Stimulated activated CD8-positive, alpha-beta memory T cell treated with anti-CD3 and anti-CD28 coated beads, Interleukin-15, amount 100 ng/mL, for 24 hours (primary cell): ENCODE data around the gene PREX1.

ENCODE experiments used
- DNase-seq: peaks from one replicate; pipeline ENCODE4 v3.0.0-alpha.2; 2020; ENCODE audit warnings: low read depth

PREX1 gene

GRCh38 chr20:48752963-48753362 is 74.8 kb downstream of the PREX1 start:
- no peak for DNase-seq

- DNase-seq = no peak
Measured at GRCh38 chr20:48751871-48752270, 75.9 kb downstream of the PREX1 start.

GRCh38 chr20:48750941-48751635 is 76.7 kb downstream of the PREX1 start:
- DNase-seq = no peak

- DNase-seq = no peak
Measured at GRCh38 chr20:48750376-48750775, 77.4 kb downstream of the PREX1 start.

GRCh38 chr20:48749437-48749836 is 78.4 kb downstream of the PREX1 start:
- no peak for DNase-seq

GRCh38 chr20:48748556-48748955 is 79.2 kb downstream of the PREX1 start:
- DNase-seq = no peak

- no peak for DNase-seq
Measured at GRCh38 chr20:48747840-48748414, 79.9 kb downstream of the PREX1 start.

- DNase-seq = no peak
Measured at GRCh38 chr20:48745330-48745729, 82.5 kb downstream of the PREX1 start.

- no peak for DNase-seq
Measured at GRCh38 chr20:48744515-48744914, 83.3 kb downstream of the PREX1 start.

- DNase-seq = no peak
Measured at GRCh38 chr20:48743807-48744206, 84.0 kb downstream of the PREX1 start.

GRCh38 chr20:48742912-48743680 is 84.7 kb downstream of the PREX1 start:
- DNase-seq = no peak

GRCh38 chr20:48742233-48742632 is 85.6 kb downstream of the PREX1 start:
- DNase-seq = no peak

GRCh38 chr20:48741669-48742068 is 86.1 kb downstream of the PREX1 start:
- no peak for DNase-seq

- DNase-seq = no peak
Measured at GRCh38 chr20:48740712-48741111, 87.1 kb downstream of the PREX1 start.

GRCh38 chr20:48740292-48740649 is 87.5 kb downstream of the PREX1 start:
- DNase-seq = no peak

- DNase-seq = no peak
Measured at GRCh38 chr20:48739395-48740291, 88.2 kb downstream of the PREX1 start.

- DNase-seq = no peak
Measured at GRCh38 chr20:48738399-48739304, 89.1 kb downstream of the PREX1 start.

- no peak for DNase-seq
Measured at GRCh38 chr20:48738094-48738398, 89.8 kb downstream of the PREX1 start.

GRCh38 chr20:48737434-48738093 is 90.2 kb downstream of the PREX1 start:
- DNase-seq = no peak

- DNase-seq = no peak
Measured at GRCh38 chr20:48736636-48737035, 91.2 kb downstream of the PREX1 start.

GRCh38 chr20:48736231-48736630 is 91.6 kb downstream of the PREX1 start:
- no peak for DNase-seq
